ENCODE results near the gene B3GAT2.

GRCh38 chr6:70813885-70814284 lies 143.0 kb downstream of the B3GAT2 start:
- TF ChIP-seq CTCF (conservative IDR thresholded peaks at IDR 0.05 in 1 of 2, IDR thresholded peaks at IDR 0.05 in 1 of 2; ENCODE audit: extremely low read depth in 1 of 2, insufficient read depth in 1 of 2, low read depth in 1 of 2, low read length in 2 of 2): no peak
- no peak for TF ChIP-seq EZH2 (IDR thresholded peaks at IDR 0.05; ENCODE audit: borderline replicate concordance, low read length)

Data from mammary epithelial cell (primary cell).